HG02852 (cell line): ENCODE data around the gene UHRF1.
"Not testable (repeated sequence)": the region's sequence is repeated elsewhere in the genome, so short reads cannot be mapped to it uniquely, and the experiment has no call there.

Source experiments
- ATAC-seq: cut with Tn5 transposase; IDR thresholded peaks from one replicate; pipeline ENCODE4 v1.9.1; 2021; ENCODE audit warnings: mild to moderate bottlenecking, moderate library complexity; ENCODE audit not compliant: unreplicated experiment

The UHRF1 gene

DNA sequence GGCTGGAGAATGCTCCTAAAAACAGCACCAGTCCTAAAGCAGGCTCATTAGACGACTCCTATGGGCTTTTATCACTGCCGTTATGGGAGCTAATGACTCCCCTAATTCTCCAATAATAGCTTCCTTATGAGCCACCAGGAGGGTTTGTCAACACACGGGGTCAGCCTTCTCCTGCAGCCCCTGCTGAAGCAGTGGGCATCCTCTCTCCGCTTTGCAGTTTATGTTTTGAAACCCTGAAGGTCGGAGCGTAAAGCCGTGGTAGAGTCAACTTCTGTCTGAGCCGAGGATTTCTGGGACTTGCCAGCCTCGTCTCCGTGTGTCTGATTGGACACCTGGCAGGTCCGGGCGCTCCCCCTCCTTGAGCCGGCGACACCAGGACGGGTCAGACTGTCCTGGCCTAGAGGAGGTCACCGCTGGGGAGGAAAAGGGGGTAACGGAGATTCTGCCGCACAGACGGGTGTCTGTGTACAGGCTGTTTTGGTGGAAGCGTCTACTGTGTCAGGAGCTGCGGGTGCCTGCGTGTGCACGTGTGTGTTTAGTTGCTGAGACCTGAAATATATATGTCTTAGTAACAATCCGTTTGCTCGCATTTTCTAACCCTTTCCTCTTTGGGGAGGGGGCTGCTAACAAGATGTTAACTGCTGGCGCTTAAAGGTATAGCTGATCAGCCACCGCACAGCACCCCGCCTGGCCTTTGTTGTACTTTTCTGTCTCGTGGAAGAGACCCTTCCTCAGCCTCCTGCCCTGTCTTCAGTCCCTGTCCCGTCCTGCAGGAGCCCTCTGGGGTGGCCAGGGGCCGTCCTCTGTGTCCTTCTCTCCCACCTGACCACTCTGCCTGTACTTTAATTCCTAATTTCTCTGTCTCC lies 61.5 kb downstream of the UHRF1 start:
- ATAC-seq: no peak

GRCh38 chr19:4971424-4971793 lies 62.1 kb downstream of the UHRF1 start:
- ATAC-seq: no peak

GRCh38 chr19:4971816-4972495 lies 62.7 kb downstream of the UHRF1 start:
- ATAC-seq: no peak

DNA sequence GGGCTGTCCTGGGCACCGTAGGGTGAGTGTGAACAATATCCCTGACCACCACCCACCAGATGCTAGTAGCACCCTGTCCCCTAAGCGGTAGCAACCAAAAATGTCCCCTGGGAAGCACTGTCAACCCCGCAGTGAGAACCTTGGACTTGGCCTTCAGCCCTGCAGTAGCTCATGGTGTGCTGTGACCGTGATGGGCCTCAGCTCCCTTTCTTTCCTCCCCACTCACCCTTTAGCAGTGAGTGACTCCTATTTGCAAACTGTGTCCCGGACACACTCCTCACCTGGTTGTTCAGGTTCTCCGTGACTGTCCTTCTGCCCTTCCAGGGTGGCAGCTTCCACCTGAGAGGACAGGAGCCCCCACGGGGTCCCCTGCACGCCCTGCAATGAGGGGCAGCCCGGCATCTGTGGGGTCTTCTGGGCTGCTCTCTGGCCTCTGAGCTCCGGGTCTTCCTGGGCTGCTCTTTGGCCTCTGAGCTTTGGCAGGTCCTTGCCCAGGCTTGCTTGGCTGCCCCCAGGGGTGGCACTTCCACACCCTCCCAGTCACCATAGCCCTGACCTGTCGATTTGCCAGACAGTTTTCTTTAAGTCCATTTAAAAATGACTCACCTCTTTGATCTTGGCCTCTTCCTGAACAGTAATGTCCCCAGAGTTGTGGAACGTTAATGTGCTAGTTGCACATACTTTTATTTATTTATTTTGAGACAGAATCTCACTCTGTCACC lies 63.4 kb downstream of the UHRF1 start:
- ATAC-seq: no peak

DNA sequence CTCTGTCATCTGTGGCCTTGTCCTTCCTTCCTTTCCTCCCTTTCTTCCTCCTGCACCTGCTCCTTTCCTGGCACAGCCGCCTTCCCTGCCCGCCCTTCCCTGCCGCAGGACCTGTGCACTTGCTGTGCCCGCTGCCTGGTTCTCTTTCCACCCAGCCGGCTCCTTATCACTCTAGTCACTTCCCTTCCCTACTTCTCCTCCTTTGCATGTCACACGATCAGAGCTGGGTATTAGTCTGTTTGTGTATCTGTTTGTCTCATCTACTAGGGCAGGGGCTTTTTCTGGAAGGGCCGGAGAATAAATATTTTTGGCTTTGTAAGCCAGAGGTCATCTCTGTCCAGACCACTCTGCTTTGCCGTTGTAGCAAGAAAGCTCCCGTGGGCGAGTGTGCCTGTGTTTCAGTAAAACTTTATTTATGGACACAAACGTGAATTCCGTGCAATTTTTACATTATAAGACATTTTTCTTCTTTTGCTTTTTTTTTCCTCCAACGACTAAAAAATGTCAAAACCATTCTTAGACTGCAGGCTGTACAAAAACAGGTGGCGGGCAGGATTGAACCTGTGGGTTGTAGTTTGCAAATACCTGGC lies 65.7 kb downstream of the UHRF1 start:
- ATAC-seq: no peak

DNA sequence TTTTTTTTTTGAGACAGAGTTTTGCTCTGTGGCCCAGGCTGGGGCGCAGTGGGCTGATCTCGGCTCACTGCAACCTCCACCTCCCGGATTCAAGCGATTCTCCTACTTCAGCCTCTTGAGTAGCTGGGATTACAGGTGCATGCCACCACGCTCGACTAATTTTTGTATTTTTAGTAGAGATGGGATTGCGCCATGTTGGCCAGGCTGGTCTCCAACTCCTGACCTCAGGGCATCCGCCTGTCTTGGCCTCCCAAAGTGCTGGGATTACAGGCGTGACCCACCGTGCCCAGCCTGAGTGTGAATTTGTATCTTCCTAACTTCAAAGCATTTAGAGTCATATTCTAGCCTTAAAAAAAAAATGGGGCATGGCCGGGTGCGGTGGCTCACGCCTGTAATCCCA lies 66.3 kb downstream of the UHRF1 start:
- not testable (repeated sequence) for ATAC-seq

DNA sequence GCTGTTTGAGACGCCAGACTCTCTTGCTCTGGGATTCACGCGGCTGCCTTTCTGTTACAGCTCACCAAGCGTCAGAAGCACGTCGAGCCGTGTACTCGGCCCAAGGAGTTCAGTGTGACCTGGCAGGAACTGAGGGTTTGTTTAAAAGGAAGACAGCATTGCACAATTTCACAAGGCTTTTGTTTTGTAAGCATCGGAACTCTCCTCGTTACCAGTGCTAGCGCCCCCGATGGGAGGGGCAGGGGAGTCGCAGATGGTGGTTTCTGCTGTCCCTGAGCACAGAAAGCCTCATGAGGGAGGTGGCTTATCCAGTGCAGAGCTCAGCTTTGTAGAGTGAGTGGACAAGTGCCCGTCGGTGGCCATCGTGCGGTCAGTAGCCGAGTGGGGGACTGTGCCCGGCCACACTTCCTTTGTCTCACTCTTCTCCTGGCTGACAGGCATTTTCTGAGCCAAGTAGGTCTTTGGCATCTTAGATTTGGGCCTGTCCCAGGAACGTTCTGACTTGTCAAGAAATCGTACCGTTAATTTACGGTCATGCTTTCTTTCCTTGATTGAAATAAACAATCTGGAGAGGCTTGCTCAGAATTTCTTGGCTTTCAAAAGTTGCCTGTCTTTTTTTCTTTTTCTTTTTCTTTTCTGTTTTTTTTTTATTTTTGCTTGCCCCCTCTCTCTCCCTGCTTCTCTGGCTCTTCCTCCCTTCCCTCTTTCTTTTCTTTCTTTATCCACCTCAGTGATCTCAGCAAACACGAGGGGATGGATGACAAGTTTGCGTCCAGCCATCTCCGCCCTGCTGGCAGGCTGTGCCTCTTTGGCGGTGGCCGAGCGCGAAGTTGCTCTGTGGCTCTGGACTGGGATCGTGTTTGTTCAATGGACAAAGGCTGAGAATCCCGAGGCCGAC lies 67.3 kb downstream of the UHRF1 start:
- no peak for ATAC-seq

GRCh38 chr19:4977299-4978174 lies 68.2 kb downstream of the UHRF1 start:
- no peak for ATAC-seq

GRCh38 chr19:4979211-4979807 lies 70.0 kb downstream of the UHRF1 start:
- no peak for ATAC-seq

DNA sequence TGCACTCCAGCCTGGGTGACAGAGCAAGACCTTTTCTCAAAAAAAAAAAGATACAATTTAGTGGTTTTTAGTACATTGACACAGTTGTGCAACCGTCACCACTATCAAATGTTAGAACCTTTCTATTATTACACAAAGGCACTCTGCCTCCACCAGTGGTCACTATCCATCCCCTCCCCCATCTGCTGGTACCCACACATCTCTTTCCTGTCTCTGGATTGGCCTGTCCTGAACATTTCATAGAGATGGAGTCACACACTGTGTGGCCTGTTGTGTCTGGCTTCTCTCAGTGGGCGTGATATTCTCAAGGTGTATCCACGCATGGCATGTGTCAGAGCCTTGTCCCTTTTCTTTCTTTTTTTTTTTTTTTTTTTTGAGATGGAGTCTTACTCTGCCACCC lies 70.8 kb downstream of the UHRF1 start:
- ATAC-seq: no peak

- ATAC-seq: no peak
Measured at GRCh38 chr19:4980838-4981680, 71.8 kb downstream of the UHRF1 start.

GRCh38 chr19:4981681-4981958 lies 72.3 kb downstream of the UHRF1 start:
- ATAC-seq: no peak

- ATAC-seq: no peak
Measured at GRCh38 chr19:4983346-4984105, 74.2 kb downstream of the UHRF1 start.

GRCh38 chr19:4984106-4984380 lies 74.7 kb downstream of the UHRF1 start:
- no peak for ATAC-seq

- ATAC-seq: no peak
Measured at GRCh38 chr19:4984438-4984990, 75.2 kb downstream of the UHRF1 start.

GRCh38 chr19:4985551-4985991 lies 76.3 kb downstream of the UHRF1 start:
- no peak for ATAC-seq

GRCh38 chr19:4986056-4986455 lies 76.8 kb downstream of the UHRF1 start:
- ATAC-seq: no peak
